Smooth muscle cell of the brain vasculature (primary cell): ENCODE data around the gene PUM2.

Experiments
- DNase-seq: peaks from one replicate; pipeline ENCODE4 v3.0.0-alpha.2; 2012; ENCODE audit warnings: low read depth, low spot score

The PUM2 gene

DNA sequence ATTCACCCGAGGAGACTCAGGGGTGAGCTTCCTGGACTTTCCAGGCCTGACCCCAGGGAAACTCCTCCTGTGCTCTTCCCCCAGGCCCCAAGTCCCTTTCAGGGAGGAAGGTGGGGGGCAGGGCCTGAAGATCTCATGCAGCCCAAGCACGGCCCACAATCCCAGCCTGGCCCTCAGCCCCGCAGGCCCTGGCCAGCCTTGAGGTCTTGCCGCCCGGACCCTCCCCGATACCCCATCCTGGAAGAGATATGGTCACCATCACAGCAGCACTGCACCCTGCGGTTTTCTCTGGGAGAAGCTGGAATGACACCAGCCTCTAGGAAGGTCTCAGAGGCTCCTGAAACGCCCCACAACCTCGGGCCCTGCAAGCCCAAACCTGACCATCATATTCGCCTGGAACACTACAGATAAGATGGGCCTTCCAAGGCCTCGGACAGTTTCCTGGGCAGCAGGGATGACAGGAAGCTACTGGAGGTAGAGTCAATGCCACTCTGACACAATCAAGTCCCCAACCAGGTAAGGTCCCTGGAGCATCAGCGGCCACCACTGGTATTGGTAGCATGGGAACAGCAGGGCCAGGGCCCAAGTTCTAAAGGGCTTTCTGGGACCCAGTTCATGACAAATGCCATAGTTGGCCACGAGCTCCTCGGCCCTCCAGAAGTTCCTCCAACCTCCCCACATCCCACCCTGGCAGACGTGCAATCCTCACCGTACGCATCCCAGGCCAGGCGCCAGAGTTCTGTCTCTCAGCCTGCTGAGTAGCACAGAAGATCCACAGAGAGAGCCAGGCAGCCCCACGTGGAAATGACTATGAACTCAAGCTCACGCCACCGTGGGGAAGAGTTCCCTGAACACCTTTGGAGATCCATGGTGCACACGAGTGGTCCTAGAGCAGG lies 134.3 kb downstream of the PUM2 start:
- no peak for DNase-seq

DNA sequence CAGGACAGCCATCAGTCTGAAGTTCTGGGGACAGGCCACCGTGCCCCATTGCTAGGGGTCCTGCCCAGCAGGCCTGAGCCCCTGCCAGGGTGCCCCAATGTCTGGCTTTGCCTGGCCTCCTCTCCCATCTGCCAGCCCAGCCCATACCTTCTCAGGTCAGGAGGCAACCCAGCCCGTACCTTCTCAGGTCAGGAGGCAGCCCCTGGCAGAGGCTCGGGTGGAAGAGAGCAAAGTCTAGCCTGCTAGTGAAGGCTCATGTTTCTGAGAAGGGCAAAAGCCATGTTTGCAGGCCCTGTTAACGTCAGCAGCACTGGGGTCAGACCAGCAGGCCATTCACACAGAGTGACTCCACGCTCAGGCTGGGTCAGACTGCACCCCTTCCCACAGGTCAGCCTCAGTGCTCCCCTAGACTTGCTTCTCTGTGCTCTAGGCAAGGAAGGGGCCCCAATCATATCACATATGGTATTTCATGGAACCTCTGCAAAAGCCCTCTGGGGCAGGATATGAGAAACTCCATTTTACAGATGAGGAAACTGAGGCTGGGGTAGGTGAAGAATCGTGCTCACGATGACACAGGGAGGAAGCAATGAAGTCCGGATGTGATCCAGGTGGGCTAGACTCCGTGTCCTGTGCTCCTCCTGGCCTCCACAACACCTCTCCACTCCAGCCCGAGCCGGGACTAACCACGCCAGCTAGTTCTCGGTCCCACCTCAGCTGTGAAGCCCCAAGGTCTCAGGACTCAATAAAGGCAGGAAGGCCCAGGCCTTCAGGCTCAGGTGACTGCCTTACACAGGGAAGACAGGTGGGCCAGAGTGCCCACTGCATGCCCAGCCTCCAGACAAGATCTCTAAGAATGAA lies 135.2 kb downstream of the PUM2 start:
- DNase-seq = no peak

DNA sequence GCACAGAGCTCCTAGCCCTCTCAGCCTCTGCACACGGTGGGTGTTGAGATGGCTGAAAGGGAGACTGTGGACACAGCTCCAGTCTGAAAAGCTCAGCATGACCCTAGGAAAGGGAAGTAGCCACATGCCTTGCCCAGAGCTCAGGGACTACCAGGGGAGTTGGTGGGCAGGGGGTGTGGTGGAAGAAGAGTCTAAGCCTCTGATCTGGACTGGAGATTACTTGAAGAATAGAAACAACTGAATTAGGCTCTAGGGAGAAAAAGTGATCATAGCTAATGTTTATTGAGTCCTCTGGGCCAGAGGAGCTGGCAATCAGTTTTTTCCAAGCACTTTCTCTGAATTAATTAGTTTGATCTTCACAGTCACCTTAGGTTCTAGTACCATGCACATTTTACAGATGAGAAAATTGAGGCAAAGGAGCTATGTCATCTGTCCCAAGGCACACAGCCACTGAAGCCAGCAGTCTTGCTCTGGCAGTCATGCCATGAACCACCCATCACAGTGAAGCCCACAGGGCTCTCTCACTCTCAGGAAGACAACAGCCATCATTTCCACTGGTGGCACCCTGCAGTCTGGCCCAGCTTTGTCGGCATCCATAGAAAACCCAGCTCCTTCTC lies 136.0 kb downstream of the PUM2 start:
- no peak for DNase-seq

DNA sequence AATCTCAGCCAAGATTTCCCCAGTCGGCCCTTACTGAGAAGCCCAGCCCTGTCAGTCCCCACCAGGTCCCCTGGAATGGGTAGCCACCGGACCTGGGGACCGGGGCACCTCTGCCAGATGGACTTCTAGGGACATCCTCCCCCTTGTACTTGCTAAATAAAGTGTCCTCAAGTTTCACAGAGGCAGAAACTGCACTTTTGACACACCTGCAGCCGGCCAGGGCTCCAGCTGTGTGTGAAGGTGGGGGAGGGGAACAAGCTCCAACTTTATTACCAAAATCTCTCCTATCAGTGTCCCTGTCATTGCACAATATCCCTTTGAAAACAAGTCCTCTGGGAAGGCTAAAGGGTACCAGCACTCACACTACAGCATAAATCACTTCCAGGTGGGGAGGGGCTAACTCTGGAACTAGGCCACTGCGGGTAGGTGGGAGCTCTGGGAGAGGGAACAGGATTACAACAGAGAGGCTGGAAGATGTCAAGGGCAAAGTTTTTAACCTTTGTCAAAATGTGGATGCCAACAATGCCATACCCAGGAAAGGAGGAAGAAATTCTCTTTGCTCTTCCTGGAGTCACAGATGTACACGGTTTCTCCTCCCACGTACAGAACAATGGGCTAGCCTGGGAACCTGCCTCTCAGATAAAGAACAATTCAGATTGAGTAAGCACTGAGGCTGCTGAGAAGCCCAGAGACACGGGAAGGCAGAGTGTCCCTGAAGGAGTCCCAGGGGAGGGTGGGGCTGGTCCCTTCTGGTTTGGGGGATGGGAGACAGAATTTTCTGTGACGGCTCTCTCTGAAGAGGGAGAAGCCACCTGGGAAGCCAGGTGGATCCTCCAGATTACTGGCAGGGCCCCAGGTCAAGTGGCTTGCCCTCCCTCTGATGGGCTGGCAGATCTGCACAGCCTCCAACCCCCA lies 136.7 kb downstream of the PUM2 start:
- no peak for DNase-seq

DNA sequence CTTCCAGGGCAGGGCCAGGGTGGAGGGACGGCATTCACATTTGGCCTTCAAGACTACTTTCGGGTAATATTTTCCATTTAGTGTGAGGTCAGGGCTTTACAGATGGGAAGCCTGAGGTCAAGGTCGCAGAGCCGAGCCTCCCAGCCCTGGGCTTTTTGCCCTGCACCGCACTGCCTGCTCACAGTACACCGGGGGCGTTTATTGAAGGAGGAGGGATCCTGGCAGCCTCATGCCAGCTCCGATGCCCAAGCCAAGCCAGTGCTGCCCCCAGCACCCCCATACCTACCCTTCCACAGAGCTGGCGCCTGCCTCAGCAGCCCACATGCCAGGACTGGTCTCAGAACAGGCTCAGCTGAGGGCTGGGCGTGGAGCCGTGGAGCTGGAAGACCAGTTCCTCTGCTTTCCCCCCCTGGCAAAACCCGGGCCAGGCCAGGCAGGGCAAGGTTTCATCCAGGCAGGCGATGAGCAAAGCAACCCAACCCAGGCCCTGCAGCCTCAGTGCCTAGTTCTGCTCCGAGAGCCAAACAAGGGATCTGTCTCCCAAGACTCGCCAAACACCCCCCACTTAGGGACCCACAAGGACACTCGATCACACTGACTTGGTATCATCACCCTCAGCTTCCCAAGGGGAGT lies 137.7 kb downstream of the PUM2 start:
- DNase-seq = no peak

DNA sequence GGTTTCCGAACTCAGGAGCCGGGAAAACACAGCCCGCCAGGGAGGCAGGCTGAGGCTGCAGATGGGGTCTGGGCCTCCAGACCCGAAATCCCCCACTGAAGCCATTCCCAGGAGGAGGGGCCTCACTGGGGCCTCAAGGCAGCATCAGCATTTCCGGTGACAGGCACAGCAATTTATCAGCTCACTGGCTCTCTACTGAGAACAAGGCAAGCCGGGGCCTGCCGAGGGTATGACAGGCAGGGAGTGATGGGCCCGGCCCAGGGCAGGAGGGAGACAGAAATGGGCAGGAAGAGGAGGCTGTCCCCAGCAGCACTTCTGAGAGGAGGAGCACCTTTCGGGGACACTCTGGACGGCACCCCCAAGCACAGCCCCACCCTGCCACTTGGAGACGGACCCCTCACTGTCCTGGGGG lies 138.2 kb downstream of the PUM2 start:
- DNase-seq = no peak

DNA sequence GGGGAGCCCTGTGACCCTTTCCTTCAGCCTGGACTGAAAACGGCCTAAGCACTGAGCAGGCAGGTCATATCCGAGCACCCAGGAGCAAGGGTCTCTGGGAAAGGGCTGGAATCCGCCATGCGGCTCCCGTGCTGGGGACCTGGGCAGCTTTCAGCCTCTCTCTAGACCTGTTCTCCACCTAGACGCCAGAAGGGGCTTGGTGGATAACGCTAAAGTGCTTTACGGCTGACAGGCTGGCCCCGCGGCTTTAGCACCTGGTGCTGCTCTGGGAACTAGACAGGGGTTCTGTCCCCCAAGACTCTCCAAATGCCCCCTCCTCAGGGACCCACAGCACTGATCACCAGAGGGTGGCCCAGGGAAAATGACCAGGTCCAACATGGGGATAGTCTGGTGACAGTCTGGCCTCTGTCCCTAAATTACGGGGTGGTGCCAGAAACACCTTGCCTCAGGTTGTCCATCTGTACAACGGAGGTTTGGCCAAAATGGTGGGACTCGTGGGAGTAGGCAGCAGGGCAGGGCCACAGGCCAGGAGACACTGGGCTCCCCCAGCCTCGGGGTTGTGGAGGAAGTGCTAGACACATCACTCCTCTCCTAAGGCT lies 138.7 kb downstream of the PUM2 start:
- DNase-seq = no peak

DNA sequence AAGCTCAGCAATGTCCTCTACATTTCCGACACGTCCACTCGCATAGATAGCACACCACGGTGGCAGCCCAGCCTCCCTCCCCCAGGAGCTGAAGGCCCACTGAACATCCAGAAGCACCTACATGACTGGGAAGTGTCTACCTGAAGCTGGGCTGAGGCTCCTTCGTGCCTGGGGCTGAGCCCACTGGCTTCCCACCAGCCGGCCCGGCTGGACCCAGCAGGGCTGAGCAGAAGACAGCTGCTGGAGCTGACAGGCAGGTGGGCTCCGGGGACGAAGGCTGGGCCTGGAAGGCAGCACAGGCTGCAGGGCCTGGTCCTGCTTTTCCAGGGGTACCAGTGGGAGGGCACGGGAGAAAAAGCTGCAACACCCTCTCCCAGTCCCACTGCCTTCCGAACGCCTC lies 139.2 kb downstream of the PUM2 start:
- DNase-seq = no peak

DNA sequence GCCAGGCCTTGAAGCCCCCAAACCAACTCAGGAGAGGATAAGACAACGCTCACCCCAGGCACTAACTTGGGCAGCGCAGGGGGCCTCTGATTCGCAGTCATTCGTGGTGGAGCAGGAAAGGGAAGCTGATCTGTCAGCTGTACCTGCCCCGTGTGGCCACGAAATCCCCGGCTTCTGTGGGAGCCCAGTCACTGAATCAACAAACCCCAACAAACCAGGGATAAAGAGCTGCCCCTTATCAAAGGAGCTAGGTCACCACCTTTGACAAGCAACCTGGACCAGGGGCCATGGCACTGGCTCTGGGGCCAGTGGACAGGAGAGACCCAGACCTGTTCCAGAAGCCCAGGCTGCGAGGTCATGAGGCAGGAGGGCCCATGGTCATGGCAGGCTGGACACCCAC lies 140.2 kb downstream of the PUM2 start:
- DNase-seq = no peak

DNA sequence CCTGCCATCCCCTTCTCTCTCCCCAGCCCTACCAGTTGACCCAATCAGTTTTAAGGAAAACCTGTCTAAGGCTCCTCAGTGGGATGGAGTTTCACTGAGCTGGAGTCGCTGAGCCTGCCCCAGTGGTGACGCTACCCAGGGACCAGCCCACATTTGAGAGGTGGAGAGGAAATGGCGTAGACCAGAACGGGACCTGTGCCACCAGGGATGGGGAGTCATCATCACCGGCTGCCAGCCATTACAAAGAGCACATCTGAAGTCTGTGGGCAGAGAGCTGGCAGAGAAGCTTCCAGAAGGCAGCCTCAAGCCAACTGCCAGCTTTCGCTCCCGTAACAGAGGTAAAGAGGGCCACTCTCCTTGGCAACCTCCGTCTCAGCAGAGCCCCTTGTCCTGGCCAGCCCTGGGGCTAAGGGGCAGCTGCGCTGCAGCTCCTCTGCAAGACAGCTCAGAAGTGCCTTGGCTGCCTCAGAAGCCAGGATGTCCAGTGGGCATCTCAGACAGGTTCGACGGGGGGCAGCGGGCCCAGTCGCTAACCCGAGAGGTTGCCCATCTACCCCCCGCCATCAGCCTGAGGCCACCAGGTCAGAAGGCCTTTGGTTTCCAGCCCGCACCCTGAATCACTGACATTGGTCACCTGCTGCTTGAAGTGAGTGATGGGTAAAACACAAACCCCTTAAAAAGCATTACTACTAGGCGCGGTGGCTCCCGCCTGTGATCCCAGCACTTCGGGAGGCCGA lies 141.1 kb downstream of the PUM2 start:
- DNase-seq = no peak

DNA sequence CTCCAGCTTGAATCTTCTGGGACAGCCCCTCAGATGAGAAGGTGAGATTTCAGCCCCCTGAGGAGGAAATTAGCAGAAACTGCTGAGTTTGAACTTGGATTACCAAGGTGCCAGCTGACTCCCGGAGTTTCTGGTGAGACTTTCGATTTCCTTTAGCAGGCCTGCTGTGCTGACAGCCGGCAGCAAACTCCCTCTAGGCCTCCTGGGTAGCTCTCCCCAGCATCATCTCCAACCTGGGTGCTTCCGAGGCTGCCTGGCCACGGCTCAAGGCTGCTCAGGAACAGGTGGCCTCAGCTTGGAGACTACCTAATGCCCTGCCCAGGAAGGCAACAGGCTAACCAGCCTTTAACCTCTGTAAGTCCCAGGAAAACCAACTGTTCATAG lies 142.2 kb downstream of the PUM2 start:
- DNase-seq = no peak

DNA sequence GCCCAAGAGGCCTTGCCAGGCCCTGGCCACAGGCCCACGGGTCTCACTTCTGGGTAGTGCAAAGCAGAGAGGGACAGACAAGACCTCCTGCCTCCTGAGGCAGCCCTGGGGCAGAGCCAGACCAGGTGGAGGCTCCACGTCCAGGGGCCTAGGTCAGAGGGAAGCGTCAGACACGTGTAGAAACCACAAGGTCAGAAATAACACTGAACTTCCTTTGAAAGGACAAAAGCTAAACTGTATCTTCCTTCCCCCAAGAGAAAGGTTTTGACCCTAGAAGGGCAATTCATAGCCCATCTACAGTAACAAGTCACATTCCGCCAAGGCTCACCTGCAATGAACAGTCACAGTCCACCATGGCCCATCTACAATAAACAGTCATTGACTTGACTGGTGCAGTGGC lies 143.6 kb downstream of the PUM2 start:
- DNase-seq = no peak

DNA sequence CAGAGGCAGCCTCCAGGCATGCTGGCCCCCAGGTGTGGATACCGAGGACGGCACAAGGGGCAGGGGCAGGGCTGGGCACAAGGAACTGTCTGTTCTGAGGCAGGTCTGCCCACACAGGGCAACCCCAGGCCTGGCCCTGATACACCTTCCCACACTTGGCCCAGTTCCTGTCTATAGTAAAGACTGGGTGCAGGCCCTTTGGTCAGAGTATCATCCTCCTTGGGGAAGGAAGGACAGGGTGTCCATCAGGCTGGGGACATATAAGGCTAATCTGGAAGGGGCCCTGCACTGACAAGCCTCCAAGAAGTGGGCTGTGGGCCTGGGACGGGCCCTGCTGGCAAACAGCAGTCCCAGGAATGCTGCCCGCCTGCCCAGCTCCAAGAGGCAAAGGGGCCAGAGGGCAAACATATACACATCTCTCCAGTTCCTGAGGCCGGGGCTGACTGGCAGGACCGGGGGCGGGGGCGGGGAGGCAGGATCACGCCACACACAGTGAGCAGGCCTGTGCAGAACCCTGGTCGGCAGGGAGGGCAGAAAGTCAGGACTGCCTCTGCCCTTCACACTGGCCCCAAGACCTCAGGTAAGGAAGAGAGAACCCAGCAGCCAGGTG lies 144.6 kb downstream of the PUM2 start:
- DNase-seq = no peak

DNA sequence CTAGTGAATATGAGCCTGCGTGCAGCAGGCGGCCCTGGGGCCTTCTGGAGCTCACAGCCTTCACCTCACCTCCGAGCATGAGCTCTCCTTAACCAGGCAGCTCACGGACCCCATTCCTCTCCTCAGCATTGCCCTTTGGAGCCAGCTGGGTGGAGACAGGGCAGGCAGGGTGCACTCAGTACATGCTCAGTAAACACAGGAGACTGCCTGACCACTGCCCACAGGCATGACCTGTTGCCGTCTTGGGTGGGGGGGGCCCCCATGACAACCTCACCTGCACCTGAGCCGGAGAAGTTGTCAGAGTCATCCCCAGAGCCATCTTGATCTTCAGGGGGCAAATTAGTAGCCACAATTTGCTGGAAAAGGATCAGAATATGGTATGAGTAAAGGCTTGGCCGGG lies 145.6 kb downstream of the PUM2 start:
- DNase-seq = no peak

DNA sequence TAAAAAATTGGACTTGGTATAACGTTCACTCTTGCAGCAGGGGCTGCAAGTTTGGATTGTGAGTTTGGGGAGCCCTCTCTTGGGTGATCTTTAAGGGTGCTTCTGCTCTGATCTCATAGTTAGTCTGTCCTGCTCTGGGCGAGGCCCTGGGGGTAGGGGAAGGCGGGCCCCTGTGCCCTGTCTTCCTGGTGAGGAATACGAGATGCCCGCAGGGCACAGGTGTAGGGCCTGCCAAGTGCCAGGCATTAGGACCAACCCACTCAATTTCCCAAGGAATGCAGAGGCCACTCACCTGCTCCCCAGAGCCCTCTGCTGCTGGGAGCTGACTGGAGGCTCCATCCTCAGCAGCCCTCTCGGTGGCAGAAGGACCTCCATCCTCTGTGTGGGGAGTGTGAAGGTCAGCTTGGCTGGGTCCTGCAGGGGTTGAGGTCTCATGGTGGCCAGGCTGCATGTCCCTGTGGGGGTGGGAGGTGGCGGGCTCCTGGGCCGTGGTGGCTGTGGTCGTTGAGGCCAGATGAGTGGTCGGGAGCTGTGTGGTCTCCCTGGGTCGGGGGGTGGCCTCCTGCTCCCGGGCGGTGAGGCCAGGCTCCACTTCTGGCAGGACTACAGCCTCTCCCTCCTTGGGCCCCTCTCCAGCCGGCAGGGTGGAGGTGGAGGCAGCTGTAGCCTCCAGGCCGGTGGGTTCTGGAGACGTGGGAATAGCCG lies 147.0 kb downstream of the PUM2 start:
- no peak for DNase-seq

DNA sequence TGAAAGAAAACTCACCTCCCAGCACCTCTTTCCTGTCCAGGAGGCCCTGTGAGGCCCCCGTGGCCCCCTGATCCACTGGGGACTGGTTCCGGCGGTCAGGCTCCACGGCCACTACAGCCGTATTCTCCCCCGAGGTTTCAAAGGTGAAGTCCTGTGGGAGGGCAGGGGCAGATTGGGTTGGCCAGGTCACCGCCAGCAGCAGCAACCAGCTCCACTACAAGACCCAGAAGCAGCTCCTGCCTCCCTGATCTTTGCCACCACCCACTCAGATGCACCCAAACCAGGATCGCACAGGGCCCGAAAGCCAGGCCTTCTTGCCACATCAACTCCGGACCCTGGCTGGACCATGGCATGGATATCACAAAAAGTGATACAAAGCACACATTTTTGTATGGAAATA lies 147.6 kb downstream of the PUM2 start:
- no peak for DNase-seq

DNA sequence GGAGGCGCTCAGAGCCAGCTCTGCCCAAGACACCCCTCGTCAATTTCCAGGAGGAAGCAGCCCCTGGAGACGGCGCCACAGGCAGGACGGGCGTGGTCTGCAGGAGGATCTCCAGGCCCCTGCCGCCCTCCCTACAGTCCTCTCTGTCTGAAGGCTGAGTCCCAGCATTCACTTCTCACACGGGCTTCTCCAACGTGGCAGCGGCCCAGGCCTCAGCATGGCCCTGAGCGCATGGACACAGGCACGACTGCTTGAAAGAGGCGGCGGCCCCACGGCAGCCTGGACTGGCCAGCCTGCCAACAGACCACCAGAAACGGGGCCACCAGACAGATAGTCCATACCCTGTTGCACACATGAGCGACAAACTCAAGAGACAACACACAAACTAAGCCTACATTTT lies 149.0 kb downstream of the PUM2 start:
- no peak for DNase-seq

DNA sequence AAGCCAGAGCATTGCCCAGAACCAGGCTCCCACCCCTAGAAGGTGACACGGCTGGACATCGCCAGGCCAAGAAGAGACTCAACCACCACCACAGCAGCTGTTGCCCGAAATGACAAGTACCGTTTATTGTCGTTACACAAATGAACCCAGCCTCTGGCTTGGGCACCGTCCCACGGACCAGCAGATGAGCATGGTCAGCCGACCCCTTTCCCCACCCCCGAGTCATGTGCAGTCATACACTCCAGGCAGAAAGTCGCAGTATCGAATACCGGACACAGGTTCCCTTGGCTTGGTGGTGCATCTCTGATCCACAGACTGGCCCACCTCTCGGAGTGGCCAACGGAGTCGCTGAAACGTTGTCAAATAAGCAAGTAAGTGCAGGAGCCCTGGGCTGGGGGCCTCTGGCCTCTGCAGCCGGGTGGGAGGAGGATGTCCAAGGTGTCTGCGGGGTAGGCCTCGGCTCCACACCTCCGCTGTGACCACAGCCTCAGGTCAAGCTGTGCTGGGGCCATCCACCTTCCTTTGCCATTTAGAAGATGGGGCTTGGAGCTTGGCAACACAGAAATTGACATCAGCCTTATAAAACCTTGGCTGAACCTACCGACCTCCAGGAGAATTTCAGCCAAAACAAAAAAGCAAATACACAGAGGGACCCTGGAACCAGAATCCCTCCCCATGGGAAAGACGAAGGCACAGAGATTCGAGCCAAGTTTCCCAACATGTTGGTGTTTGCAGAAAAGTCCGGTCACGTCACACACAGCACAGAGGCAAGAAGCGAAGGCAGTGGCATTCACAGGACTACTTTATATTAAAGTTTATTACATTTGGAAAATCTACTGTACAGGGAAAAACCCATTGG lies 149.7 kb downstream of the PUM2 start:
- no peak for DNase-seq
